ENCODE results near the gene C1orf74. TPM values are rescaled to one million over a fixed set of nuclear protein-coding genes. Genes with fewer than 3 reads are reported as not detected.

C1orf74 gene
- total and polyA plus RNA-seq, 2 donors (not counting 3 experiments of a cell fraction or from before 2014, with no cell fraction given): 2.4 to 3.0 TPM

DNA sequence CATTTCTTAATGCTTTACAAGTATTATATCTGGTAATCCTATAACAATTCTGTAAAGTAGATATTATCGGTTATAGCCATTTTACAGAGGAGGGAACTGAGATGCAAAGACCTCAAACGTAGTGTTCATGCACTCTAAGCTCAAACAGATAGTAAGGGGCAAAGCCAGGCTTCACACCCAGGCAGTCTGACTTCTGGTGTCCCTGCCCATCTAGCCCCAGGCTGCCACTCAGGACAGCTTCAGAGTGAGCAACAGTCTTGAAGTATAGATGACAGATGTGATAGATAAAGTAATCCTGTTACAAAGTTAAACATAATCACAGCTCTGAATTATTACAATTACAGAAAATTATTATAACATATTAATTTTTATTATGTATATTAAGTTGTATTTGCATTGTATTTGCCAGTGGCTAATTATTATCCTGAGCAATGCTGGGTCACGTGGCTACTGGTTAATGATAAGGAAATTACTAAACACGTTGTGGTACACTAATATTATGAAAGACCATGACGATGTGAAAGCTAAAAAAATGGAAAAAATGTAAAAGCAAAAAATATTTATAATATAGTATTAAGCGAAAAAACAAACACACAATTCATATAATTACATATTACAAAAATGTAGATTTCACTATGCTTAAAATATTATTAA is 34.6 kb downstream of the C1orf74 start:
- DNase-seq (ENCODE audit: low read depth, low spot score): no peak
- Histone ChIP-seq H3K4me1 (ENCODE audit: control insufficient read depth, extremely low read depth, insufficient read depth, low read length) (no peaks in the 10 kb centered on the region), H3K36me3 (ENCODE audit: control insufficient read depth in 2 of 2, extremely low read depth in 1 of 2, insufficient read depth in 2 of 2, low read length in 2 of 2) (no peaks in the 10 kb centered on the region), H3K27ac (ENCODE audit: insufficient read depth, low read depth, low read length) (no peak overlapping the region), H3K4me3 (replicated peaks in 1 of 3; ENCODE audit: insufficient read depth in 1 of 3, low read depth in 1 of 3, low read length in 3 of 3) (no peak overlapping the region), H3K4me2 (ENCODE audit: insufficient read depth, low read length) (no peak overlapping the region), H4K20me1 (replicated peaks; ENCODE audit: control insufficient read depth, extremely low read depth, insufficient read depth, low read length) (no peaks in the 10 kb centered on the region), H3K9me3 (replicated peaks; ENCODE audit: control insufficient read depth, insufficient read depth, low read length) (no peaks in the 10 kb centered on the region), H2AFZ (ENCODE audit: low read depth, low read length) (no peak overlapping the region), H3K9ac (replicated peaks; ENCODE audit: extremely low read depth, insufficient read depth, low read length) (no peak overlapping the region), H3K9me1 (replicated peaks; ENCODE audit: control insufficient read depth, extremely low read depth, insufficient read depth, low read length) (no peaks in the 10 kb centered on the region), H3K27me3 (ENCODE audit: control insufficient read depth in 2 of 2, insufficient read depth in 2 of 2, low read length in 2 of 2) (peaks cover 0 to 1% of the 10 kb centered on the region in 2 experiments), H3K79me2 (ENCODE audit: control insufficient read depth, insufficient read depth, low read length) (no peaks in the 10 kb centered on the region)
- no peak for FAIRE-seq
- TF ChIP-seq, protein P1, sequence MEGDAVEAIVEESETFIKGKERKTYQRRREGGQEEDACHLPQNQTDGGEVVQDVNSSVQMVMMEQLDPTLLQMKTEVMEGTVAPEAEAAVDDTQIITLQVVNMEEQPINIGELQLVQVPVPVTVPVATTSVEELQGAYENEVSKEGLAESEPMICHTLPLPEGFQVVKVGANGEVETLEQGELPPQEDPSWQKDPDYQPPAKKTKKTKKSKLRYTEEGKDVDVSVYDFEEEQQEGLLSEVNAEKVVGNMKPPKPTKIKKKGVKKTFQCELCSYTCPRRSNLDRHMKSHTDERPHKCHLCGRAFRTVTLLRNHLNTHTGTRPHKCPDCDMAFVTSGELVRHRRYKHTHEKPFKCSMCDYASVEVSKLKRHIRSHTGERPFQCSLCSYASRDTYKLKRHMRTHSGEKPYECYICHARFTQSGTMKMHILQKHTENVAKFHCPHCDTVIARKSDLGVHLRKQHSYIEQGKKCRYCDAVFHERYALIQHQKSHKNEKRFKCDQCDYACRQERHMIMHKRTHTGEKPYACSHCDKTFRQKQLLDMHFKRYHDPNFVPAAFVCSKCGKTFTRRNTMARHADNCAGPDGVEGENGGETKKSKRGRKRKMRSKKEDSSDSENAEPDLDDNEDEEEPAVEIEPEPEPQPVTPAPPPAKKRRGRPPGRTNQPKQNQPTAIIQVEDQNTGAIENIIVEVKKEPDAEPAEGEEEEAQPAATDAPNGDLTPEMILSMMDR (IDR thresholded peaks at IDR 0.05; ENCODE audit: extremely low read depth in 1 of 2, insufficient read depth in 1 of 2, low read depth in 1 of 2, low read length in 2 of 2): no peak
- TF ChIP-seq EZH2 (IDR thresholded peaks at IDR 0.05; ENCODE audit: borderline replicate concordance, low read depth, low read length, severe bottlenecking) (no peak), GATA2 (IDR thresholded peaks at IDR 0.05; ENCODE audit: insufficient read depth, insufficient read length, low read depth, low read length) (no peak), POLR2AphosphoS5 (IDR thresholded peaks at IDR 0.05; ENCODE audit: insufficient read depth, low read depth, low read length) (no peak), POLR2A (IDR thresholded peaks at IDR 0.05; ENCODE audit: low read depth, low read length) (no peak), JUN (IDR thresholded peaks at IDR 0.05; ENCODE audit: borderline replicate concordance, insufficient read depth, insufficient read length, low read depth) (no peak), FOS (IDR thresholded peaks at IDR 0.05; ENCODE audit: borderline replicate concordance, insufficient read depth, low read length) (no peak), MYC (IDR thresholded peaks at IDR 0.05; ENCODE audit: low read depth, low read length) (no peak)
- TF ChIP-seq, protein P2, sequence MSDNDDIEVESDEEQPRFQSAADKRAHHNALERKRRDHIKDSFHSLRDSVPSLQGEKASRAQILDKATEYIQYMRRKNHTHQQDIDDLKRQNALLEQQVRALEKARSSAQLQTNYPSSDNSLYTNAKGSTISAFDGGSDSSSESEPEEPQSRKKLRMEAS (IDR thresholded peaks at IDR 0.05; ENCODE audit: insufficient read depth, insufficient read length): no peak
- intact Hi-C loops (cut with micrococcal nuclease) (loop anchor here (5.0 kb wide), 1 partner anchor 238 kb away; no protein-coding TSS in a partner anchor), dilution Hi-C loops (cut with MboI; ENCODE audit: extremely low pct_ligation_motif_present, low sequenced_read_pairs) (no loop called here)
- no TSS peak for BruUV-seq (replicated peaks)
- ChIA-PET CTCF (interaction anchor here (0.8 to 2.8 kb wide), 7 partner anchors 10 to 184 kb away, joined by 3 to 35 read pairs (median 19); no protein-coding TSS in a partner anchor), POLR2A (no interaction called here)
